HG03520 (cell line): ENCODE data around the gene FGF1.

Experiments
- ATAC-seq: cut with Tn5 transposase; IDR thresholded peaks from one replicate; pipeline ENCODE4 v1.9.1; 2021; ENCODE audit warnings: mild to moderate bottlenecking, moderate library complexity; ENCODE audit not compliant: unreplicated experiment

FGF1 gene

GRCh38 chr5:142586552-142586951 lies 99.3 kb downstream of the FGF1 start:
- no peak for ATAC-seq

GRCh38 chr5:142585451-142585850 lies 100.4 kb downstream of the FGF1 start:
- no peak for ATAC-seq

DNA sequence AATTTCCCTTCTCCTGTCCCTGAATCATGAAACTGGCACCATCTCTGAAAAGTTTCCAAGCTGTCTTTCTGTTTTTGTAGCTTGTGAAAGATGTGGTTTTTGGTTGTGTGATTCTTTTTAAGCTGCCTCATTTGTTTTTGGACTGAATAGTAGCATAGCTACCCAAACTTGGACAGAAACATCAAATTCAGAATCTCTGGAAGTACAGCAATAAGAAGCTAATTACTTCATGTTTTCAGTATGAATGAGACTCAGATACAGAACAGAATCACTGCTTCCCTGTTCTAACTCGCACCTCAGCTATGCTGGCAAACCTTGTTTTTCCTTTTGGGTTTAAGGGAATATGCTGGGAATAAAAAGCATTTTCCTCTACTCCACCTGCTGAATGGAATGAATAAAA lies 101.0 kb downstream of the FGF1 start:
- no peak for ATAC-seq

- ATAC-seq = no peak
Observed at GRCh38 chr5:142578161-142578830, 107.6 kb downstream of the FGF1 start.

DNA sequence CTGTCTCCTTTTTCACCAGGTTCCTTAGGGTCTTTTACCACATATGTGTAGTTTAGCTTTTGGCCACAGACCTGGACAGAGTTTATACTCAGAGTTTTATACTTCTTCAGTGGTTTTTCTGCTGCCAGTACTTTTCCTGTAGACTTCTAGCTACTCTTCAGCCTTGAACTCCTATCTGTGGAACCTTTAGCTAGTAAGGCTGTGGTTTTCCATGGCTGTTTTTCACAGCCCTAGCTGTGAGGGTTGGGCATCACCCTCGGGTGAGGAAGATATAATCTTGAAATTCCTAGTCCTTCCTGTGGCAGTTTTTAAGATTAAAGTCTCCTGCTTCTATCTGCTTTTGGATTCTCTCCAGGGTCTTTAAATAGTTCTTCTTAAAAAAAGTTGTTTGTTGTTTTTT lies 109.1 kb downstream of the FGF1 start:
- no peak for ATAC-seq

DNA sequence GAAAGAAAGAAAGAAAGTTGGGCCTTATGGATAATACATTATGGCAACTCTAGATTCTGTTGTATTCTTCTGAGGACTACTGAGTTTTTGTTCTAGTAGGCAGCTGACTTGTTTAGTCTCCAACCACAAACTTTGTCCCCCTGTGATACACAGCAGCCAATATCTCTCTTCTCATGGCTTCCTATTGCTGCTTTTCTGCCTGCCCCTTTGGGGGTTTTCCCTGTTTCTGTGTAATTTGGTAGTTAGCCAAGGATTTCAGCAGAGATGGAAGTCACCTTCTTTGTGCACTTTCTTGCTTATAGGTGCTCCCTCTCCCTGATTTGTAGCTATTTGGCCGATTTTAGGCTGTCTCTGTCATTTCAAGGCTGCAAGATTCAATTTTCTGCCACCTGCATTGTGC lies 109.6 kb downstream of the FGF1 start:
- no peak for ATAC-seq

- ATAC-seq = no peak
Observed at GRCh38 chr5:142572006-142572405, 113.9 kb downstream of the FGF1 start.

GRCh38 chr5:142571371-142571770 lies 114.5 kb downstream of the FGF1 start:
- no peak for ATAC-seq

- ATAC-seq = no peak
Observed at GRCh38 chr5:142569905-142570304, 116.0 kb downstream of the FGF1 start.

DNA sequence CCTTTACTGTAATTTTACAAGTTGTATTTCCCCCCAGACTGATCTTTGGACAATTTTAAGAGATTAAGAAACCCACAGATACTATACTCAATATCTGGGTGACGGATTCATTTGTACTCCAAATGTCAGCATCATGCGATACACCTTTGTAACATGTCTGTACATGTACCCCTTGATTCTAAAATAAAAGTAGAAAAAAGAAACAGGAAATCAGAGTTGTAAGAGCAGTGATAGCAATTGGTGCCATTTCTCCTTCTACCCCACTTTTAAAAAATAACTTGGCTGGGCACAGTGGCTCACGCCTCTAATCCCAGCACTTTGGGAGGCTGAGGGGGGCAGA lies 116.9 kb downstream of the FGF1 start:
- ATAC-seq = no peak

DNA sequence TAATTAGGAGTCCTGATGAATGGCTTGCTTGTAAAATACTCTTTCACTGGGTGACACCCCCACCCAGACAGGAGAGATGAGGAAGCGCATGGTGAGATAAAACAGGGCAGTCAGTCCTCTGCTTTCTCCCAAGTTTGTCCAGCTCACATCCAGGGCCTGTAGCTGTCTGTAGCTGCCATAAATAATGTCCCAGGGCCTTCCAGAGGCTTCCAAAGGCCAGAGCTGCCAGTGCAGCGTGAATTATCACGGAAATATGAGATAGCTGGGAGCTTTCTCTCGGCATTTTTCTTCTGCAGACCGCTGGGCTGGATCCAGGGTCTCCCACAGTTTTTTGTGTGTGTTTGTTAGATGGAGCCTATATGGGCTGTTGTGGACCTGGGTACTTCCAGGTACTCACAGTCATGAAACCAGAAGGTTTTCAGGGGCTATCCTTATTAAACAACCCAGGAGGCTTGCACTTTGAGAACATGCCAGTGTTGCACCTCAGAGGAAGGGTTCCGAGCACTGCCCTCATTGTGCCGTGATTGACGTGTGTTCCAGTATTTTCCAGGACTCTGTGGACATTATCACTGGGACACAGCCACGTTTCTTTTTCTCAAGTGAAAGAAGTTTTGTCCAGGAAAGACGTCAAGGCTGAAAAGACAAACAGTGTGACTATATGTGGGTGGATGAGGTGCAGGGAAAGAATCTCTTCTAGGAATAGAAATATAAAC lies 117.5 kb downstream of the FGF1 start:
- no peak for ATAC-seq

DNA sequence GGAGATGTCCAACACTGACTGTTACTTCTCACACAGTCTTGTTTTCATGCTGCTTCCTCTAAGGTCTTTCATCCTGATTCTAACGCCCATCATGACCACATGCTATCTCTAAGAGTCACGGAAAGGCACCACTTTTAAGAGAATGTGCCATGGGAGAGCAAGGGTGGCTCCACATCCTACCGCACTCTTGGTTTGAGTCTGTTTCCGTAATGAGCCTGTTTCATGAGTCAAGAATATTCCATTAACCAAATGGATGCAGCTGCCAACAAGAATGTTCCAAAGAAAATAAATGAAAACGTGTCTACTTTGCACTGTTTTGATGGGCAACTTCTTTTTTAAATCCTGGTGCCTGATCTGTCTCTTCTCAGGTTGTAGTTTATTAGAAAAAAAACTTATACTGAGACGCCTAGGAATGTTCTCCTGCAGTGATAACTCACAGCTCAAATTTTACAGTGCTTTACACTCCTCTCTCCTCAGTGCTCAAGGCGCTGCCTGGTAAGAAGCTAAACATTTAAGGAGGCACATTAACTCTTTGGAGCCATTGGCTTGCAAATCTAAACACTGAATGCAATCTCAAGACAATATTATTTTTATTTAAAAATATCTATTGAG lies 124.3 kb downstream of the FGF1 start:
- no peak for ATAC-seq

GRCh38 chr5:142561029-142561428 lies 124.9 kb downstream of the FGF1 start:
- ATAC-seq = no peak

GRCh38 chr5:142552107-142552506 lies 133.8 kb downstream of the FGF1 start:
- no peak for ATAC-seq

DNA sequence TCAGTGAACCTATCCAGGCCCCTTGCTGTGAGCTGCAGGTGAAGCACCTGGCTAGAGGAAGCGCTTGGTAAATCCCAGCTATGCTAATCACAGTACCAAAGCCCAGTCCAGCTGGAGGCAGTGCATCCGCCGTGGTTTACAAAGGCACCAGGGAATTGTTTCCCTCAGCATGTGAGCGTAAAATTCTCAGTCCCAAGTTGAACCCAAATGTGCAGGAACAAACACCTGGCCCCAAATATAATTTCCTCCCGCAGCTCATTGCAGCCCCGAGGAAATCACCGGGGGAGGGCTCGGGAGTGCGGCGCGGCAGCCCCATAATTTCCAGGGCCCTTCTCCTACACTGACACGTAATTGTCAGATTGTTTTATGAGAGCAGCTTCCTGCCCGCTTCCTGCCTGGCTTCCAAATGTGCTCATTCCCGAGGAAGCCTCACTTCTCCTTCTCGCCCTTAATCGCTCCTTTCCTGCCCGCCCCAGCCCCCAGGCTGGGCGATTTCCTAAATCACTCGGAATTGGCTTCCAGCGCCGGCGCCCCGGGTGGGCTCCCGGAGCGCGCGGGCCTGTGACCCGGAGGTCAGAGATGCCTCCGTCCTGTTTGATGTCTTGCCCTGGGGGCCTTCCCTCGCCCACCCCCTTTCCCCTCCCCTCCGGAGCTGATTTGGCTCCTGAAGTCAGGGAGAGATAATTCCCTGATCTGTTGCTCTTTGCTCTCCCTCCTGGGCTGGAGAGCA lies 134.4 kb downstream of the FGF1 start:
- no peak for ATAC-seq

DNA sequence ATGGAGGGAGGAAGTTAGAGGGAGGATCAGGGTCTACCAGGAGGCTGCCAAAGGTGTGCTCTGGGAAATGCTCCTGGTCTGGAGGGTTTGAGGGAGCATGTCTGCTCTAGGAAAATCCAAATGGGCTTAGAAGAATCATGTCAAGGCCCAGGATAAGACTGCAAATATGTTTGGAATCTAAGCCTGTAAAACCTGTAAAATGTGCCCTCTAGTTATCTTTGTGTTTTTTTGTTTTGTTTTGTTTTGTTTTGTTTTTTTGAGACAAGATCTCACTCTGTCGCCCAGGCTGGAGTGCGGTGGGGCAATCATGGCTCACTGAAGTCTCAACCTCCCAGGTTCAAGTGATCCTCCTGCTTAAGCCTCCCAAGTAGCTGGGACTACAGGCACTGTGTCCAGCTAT lies 135.4 kb downstream of the FGF1 start:
- ATAC-seq = no peak

DNA sequence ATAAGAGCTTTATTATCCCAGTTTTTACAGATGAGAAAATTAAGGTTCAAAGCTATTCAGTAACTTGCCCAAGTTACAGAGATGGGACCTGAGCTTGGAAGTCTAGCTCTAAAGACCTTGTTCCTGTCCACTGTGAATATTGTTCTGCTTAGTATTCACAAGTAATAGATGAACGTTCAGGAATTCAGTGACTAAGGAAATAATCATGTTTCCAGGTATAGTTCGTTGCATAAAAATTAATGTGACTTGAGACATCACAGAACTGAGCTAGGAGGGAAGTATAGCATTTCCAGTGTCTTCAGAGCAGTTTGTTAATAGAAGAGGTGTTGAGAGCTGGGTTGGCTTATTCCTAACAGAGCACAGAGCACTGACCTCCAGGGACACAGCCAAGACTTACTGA lies 136.1 kb downstream of the FGF1 start:
- ATAC-seq = no peak

DNA sequence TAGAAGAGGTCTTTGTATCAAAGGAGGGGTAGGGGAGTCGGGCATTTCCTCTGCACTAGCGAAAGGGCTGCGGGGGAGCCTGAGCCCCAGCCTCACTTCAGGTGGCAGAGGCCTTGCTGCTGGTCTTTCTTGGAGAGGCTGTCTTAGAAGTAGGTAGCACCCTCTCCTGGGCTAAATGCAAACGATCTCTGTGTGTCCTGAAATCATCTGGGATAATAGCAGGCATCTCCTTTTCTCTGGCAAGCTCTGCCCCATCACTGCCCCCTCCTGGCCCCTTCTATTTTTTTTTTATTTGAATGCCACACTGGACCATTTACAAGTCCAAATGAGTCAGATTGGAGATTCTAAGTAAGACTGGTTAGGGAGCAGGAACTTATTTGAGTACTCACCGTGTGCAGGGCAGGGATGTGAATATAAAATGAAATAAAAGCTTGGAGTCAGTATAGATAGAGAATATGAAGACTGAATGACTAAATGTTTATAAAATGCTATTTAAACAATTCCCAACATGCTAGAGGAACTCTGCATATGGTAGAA lies 137.1 kb downstream of the FGF1 start:
- ATAC-seq = no peak

GRCh38 chr5:142547445-142548380 lies 138.2 kb downstream of the FGF1 start:
- ATAC-seq = no peak

- ATAC-seq = no peak
Observed at GRCh38 chr5:142545650-142546322, 140.1 kb downstream of the FGF1 start.
